K562 (cell line): ENCODE data around the gene DEGS1. TPM values are rescaled to one million over a fixed set of nuclear protein-coding genes. Genes with fewer than 3 reads are reported as not detected.
A peak's percentile ranks its signal among the peaks of the same experiment; 100 is the strongest.

Source experiments
- ATAC-seq: fragments of 200-7000 bp; cut with Tn5 transposase; 3 replicates; pipeline ENCODE4 v1.9.1; 2020; ENCODE audit warnings: moderate library complexity
- BruUV-seq: library from RNA; stranded (reverse); fragments of 400-500 nt; replicated peaks from 2 replicates; lab custom pipeline; 2021; lab: Mats Ljungman, UMichigan
- CTCF ChIA-PET: fragments of 300-600 bp; formaldehyde crosslinking; extraction: SDS; loops from one replicate; lab custom pipeline; 2021; ENCODE audit warnings: low intra/inter-chr PET ratio; lab: Yijun Ruan, JAX
- POLR2A ChIA-PET: fragments of 300-600, 350-650 bp; sonication (Branson Sonifier 250); formaldehyde crosslinking; extraction: SDS; loops from one replicate; lab custom pipeline; 2021; ENCODE audit warnings: antibody characterized with exemption, inconsistent platforms; lab: Yijun Ruan, JAX
- DNase-seq, 4 experiments: peaks; one replicate each; pipeline versions ENCODE4 v3.0.0 to v3.0.0-alpha.2; 2011 to 2018; ENCODE audit warnings: low spot score in 3 of 4, mixed read lengths in 3 of 4; ENCODE audit errors: extremely low read depth in 1 of 4
- FAIRE-seq: peaks from 2 replicates; lab custom pipeline; 2011; peaks lifted over from hg19 to GRCh38; lab: Jason Lieb, UNC
- H2AFZ ChIP-seq: 2 replicates; pipeline ENCODE4 v1.6.0; 2011; ENCODE audit warnings: low read depth, low read length, control low read depth, inconsistent platforms
- H3K27ac ChIP-seq: fragments of 200-600 bp; 3 replicates; pipeline ENCODE4 v1.8.0; 2011; ENCODE audit warnings: low read depth, mild to moderate bottlenecking, control low read depth, inconsistent platforms, low read length, moderate library complexity, mixed read lengths; ENCODE audit errors: extremely low read depth
- H3K27me3 ChIP-seq, 2 experiments: fragments of 300-600 bp in 1 of 2; 2 replicates in 1 of 2; 3 replicates in 1 of 2; pipeline versions ENCODE4 v1.6.0 to v1.8.0; 2011; ENCODE audit warnings: inconsistent platforms in 2 of 2, low read length in 2 of 2, mild to moderate bottlenecking in 1 of 2, mixed read lengths in 1 of 2, moderate library complexity in 1 of 2; ENCODE audit not compliant: control insufficient read depth in 2 of 2, insufficient read depth in 2 of 2
- H3K36me3 ChIP-seq: fragments of 300-600 bp; 3 replicates; pipeline ENCODE4 v1.8.0; 2011; ENCODE audit warnings: mild to moderate bottlenecking, low read length, inconsistent platforms; ENCODE audit not compliant: control insufficient read depth, insufficient read depth
- H3K4me1 ChIP-seq, 2 experiments: fragments of 200-600 bp in 1 of 2; replicated peaks in 1 of 2; 2 replicates in 1 of 2; 3 replicates in 1 of 2; pipeline versions ENCODE4 v1.5.1 to v1.8.0; 2011; ENCODE audit warnings: inconsistent platforms in 2 of 2, low read length in 2 of 2, mild to moderate bottlenecking in 1 of 2, mixed read lengths in 1 of 2, moderate library complexity in 1 of 2; ENCODE audit not compliant: control insufficient read depth in 2 of 2, insufficient read depth in 2 of 2
- H3K4me2 ChIP-seq: 2 replicates; pipeline ENCODE4 v1.6.1; 2011; ENCODE audit warnings: low read length, control low read depth, inconsistent platforms, mixed read lengths; ENCODE audit not compliant: insufficient read depth
- H3K4me3 ChIP-seq: fragments of 200-600 bp; sonication (generic), shearing (Covaris generic); 2 replicates; pipeline ENCODE4 v1.5.1; 2016; ENCODE audit warnings: control low read depth, inconsistent platforms
- H3K79me2 ChIP-seq: fragments of 200-600 bp; 3 replicates; pipeline ENCODE4 v1.8.0; 2011; ENCODE audit warnings: low read length, inconsistent platforms; ENCODE audit not compliant: control insufficient read depth, insufficient read depth
- H3K9ac ChIP-seq, 2 experiments: 2 replicates each; pipeline versions ENCODE4 v1.6.0 to v1.6.1; 2011; ENCODE audit warnings: low read depth in 2 of 2, low read length in 2 of 2, control low read depth in 1 of 2, inconsistent platforms in 1 of 2, mild to moderate bottlenecking in 1 of 2, mixed read lengths in 1 of 2; ENCODE audit not compliant: insufficient read depth in 1 of 2
- H3K9me1 ChIP-seq: one replicate; pipeline ENCODE4 v1.6.0; 2011; ENCODE audit warnings: inconsistent platforms, mild to moderate bottlenecking, low read length, moderate library complexity; ENCODE audit not compliant: control insufficient read depth, insufficient read depth
- H3K9me3 ChIP-seq: replicated peaks from 2 replicates; pipeline ENCODE4 v1.5.1; 2011; ENCODE audit warnings: low read depth, low read length, inconsistent platforms; ENCODE audit not compliant: control insufficient read depth, insufficient read depth
- H4K20me1 ChIP-seq: replicated peaks from 2 replicates; pipeline ENCODE4 v1.6.1; 2011; ENCODE audit warnings: low read length, inconsistent platforms, mixed read lengths; ENCODE audit not compliant: control insufficient read depth, insufficient read depth
- CEBPG ChIP-seq, 3 experiments: fragments of 200-800 bp in 1 of 3; sonication (Bioruptor generic) in 1 of 3; sonication (generic) in 1 of 3; formaldehyde crosslinking in 1 of 3; IDR thresholded peaks in 2 of 3; conservative IDR thresholded peaks in 1 of 3; 2 replicates each; pipeline versions ENCODE4 v1.6.1 to v1.8.0; 2016 to 2022; ENCODE audit warnings: missing compliant biosample characterization in 2 of 3, missing genetic modification characterization in 2 of 3, mild to moderate bottlenecking in 1 of 3, missing genetic modification reagents in 1 of 3
- ZNF639 ChIP-seq, 2 experiments: fragments of 200-800 bp in 1 of 2; sonication (Bioruptor generic) in 1 of 2; sonication (generic) in 1 of 2; formaldehyde crosslinking in 1 of 2; IDR thresholded peaks in 1 of 2; conservative IDR thresholded peaks in 1 of 2; 2 replicates each; pipeline versions ENCODE4 v1.5.0 to v1.6.1; 2016 to 2020; ENCODE audit warnings: missing compliant biosample characterization in 1 of 2, missing genetic modification characterization in 1 of 2, missing genetic modification reagents in 1 of 2
- WGBS: fragments of 100-300 bp; shearing (Covaris generic); methylation state at CpG from one replicate; pipeline ENCODE4 v1.1.6; 2016; ENCODE audit warnings: low coverage, mixed read lengths; ENCODE audit not compliant: insufficient coverage; ENCODE audit errors: missing lambda C conversion rate; 5-methylcytosine and 5-hydroxymethylcytosine counted together
- in situ Hi-C: fragments of 300-500 bp; cut with MboI; formaldehyde crosslinking; loops from 4 replicates; pipeline ENCODE4 v1.15.0; 2018; ENCODE audit warnings: inconsistent platforms, mixed read lengths
- intact Hi-C: fragments of 100-400 bp; cut with micrococcal nuclease; formaldehyde crosslinking; loops from 2 replicates; pipeline ENCODE4 v1.14.2; 2022
- polyA plus RNA-seq, 8 experiments: library from polyadenylated mRNA; depleted of rRNA in 4 of 8; stranded (reverse) in 5 of 8; unstranded in 3 of 8; fragments of >200 nt; fragmentation: Nextera tagmentation in 2 of 8; fragmentation: Illumina TruSeq in 1 of 8; extraction: Ambion mirVana in 2 of 8; extraction: Trizol in 1 of 8; gene quantifications; 2 replicates each; pipeline versions ENCODE4 v1.2.1 to v1.2.3, GENCODE V29; 2011 to 2014; ENCODE audit warnings: inconsistent platforms in 1 of 8, missing spikeins in 1 of 8
- total RNA-seq, 7 experiments: library from RNA; depleted of rRNA in 6 of 7; stranded (reverse); fragments of >200 nt in 6 of 7; fragmentation: Illumina TruSeq in 2 of 7; extraction: Trizol in 2 of 7; gene quantifications; 2 replicates each; pipeline versions ENCODE4 v1.2.1 to v1.2.3, GENCODE V29; 2011 to 2021; ENCODE audit warnings: low replicate concordance in 1 of 7

The DEGS1 gene
- total and polyA plus RNA-seq, 9 of the 15 experiments (the other 6 are each of a cell fraction or from before 2014, with no cell fraction given): 12.3 to 95.0 (median 38.8) TPM

GRCh38 chr1:224133741-224134299, 49.2 kb upstream of the DEGS1 start:
- in situ Hi-C loops (no loop called here), intact Hi-C loops (no loop called here)
- H3K79me2 ChIP-seq: peaks cover 9% of the 10 kb centered on the region; the same call in 1 of the 3 replicates
- no peak overlapping the region for H3K4me3 ChIP-seq
- no peak overlapping the region for H2AFZ ChIP-seq
- ATAC-seq (no peak), DNase-seq (no peak), FAIRE-seq (no peak)
- no peaks in the 10 kb centered on the region for H3K27me3 ChIP-seq
- H3K9me3 ChIP-seq: no peaks in the 10 kb centered on the region
- no peaks in the 10 kb centered on the region for H3K4me1 ChIP-seq
- no peaks in the 10 kb centered on the region for H4K20me1 ChIP-seq
- POLR2A ChIA-PET: interaction anchor here (1.1 kb wide), 1 partner anchor 18 kb away, joined by 3 read pairs; no protein-coding TSS in a partner anchor
- TF ChIP-seq CEBPG (CRISPR knock-in tag; IDR thresholded peaks at IDR 0.05) (no peak), CEBPG (tag; conservative IDR thresholded peaks at IDR 0.05 in 1 of 2, IDR thresholded peaks at IDR 0.05 in 1 of 2) (peak in 1 of 2 experiments; percentile 8; a peak in 1 of 4 replicates), ZNF639 (CRISPR knock-in tag; conservative IDR thresholded peaks at IDR 0.05 in 1 of 2, IDR thresholded peaks at IDR 0.05 in 1 of 2) (no peak)
- H3K9me1 ChIP-seq: no peaks in the 10 kb centered on the region
- 89% methylated on average over 5 of the region's 5 CpGs for WGBS
- no TSS peak for BruUV-seq
- no peak overlapping the region for H3K9ac ChIP-seq
- CTCF ChIA-PET: no interaction called here
- no peak overlapping the region for H3K27ac ChIP-seq
- no peak overlapping the region for H3K4me2 ChIP-seq
- peaks cover 79% of the 10 kb centered on the region for H3K36me3 ChIP-seq
